GM19452 (cell line): Measurements from ENCODE around the gene SH3BP5.
A peak's percentile ranks its signal among the peaks of the same experiment; 100 is the strongest.

Experiments used
- ATAC-seq: cut with Tn5 transposase; IDR thresholded peaks from one replicate; pipeline ENCODE4 v1.9.1; 2021; ENCODE audit not compliant: unreplicated experiment

Gene SH3BP5

DNA sequence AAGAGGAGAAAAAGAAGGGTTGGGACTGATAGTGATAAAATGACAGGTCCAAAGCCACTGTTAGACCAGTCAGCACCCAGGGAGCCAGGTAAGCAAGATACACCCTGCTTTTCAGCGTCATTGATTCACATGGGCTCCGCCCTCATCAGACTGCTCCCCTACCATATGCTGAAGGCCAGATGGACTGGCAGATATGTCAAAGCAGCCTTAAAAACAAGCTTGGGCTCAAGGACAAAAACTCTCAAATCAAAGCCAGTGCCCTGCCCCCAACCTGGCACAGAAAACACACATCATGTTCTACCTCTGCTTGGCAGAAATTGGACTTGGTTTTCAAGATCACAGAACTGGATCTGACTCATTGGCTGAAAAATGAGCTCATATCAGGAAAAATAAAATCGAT lies 33.4 kb downstream of the SH3BP5 start:
- no peak for ATAC-seq

DNA sequence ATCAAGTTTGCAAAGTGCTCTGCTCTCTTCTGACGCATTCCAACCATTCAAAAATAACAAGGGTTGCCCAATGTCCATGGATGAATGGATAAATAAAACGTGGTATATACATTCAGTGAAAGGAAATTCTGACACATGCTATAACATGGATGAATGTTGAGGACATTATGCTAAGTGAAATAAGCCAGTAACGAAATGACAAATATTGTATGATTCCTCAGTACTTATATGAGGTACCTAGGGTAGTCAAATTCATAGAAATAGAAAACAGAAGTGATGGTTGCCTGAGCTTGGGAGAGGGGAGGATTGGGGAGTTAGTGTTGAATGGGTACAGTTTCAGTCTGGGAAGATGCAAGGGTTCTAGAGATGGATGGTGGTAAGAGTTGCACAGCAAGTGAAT lies 33.9 kb downstream of the SH3BP5 start:
- no peak for ATAC-seq

DNA sequence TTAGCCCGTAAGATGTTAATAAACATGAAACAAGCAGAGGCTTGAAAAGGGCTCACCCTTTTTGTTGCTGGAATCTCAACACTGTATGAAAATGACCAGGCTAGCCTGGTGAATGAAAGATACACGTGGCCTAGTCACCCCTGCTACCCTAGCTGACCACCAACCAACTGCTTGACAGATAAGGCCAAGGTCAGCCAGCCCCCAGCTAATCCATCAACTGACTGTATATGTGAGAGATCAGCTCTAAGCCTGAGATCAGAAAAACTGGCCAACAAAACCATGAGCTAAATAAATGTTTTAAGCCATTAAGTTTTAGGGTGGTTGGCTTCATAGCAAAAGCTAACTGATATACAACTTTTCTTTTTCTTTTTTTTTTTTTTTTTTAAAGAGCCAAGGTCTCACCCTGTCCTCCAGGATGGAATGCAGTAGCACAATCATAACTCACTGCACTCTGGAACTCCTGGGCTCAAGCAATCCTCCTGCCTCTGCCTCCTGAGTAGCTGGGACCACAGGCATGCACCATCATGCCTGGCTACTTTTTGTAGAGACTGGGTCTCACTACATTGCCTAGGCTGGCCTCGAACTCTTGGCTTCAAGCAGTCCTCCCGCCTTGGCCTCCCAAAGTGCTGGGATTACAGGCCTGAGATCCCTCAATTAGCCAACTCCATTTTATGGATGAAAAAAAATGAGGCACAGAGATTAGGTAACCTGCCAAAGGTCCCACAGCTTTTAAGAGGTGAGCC lies 34.6 kb downstream of the SH3BP5 start:
- ATAC-seq = no peak

DNA sequence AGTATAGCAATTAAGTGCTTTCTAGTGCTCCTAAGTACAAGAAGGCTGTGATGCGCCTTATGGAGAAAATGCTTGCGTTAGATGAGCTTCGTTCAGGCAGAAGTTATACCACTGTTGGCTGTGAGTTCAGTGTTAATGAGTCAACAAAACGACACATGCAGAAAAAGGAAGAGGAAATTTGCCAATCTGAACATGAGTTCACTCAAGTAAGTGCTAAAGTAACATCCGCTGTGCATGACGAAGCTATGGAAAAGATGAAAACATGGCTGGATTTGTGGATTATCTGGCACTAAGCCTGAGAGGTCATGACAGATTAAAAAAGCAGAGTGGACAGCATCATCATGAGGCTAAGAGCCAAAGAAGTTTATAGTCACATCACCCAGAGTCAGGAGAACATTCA lies 36.9 kb downstream of the SH3BP5 start:
- no peak for ATAC-seq

DNA sequence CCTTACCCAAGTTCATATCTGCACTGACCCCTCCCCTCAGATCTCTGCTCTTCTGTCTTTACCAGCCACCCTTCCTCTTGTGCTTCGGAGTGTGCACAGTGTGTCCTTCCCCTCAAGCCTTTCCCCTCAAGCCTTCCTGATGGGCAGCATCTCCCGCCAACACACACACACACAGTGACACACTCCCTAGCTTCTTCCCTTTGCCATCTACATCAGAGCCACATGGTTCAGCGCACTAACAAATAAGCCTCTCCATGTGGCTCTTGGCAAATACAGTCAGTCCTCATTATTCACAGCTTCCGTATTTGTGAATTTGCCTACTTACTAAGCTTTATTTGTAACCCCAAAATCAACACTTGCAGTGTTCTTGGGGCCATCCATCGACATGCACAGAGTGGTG lies 37.5 kb downstream of the SH3BP5 start:
- no peak for ATAC-seq

DNA sequence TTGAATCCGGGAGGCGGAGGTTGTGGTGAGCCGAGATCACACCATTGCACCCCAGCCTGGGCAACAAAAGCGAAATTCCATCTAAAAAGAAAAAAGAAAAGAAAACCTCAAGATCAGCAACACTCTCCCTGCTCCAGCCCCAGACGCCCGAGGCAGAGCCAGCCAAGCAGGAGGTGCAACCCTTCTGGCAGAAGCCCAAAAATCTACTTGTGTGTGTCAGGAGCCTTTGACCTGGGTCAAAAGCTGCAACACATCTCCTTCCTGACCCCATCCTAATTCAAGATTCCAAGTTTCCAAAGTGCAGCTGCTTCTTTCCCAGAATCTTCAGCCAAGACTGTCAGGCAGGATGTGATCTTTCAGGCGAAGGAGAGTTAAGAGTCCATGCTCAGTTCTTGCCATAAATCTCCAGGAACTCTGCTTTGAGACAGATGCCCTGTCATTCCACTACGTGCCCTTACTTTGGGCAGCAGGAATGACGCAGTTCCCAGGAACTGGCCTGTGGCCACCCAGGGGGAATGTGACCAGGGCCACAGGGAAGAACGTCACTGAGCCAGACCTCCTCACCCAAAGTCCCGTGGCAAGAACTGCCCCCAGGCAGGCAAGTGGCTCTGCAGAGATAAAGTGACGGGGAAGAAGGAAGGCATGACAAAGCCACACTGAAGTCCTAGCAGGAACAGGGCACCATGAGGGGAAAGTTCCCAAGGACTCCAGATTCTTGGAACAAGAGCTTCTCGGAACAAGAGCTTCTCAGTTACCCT lies 39.4 kb downstream of the SH3BP5 start:
- no peak for ATAC-seq

DNA sequence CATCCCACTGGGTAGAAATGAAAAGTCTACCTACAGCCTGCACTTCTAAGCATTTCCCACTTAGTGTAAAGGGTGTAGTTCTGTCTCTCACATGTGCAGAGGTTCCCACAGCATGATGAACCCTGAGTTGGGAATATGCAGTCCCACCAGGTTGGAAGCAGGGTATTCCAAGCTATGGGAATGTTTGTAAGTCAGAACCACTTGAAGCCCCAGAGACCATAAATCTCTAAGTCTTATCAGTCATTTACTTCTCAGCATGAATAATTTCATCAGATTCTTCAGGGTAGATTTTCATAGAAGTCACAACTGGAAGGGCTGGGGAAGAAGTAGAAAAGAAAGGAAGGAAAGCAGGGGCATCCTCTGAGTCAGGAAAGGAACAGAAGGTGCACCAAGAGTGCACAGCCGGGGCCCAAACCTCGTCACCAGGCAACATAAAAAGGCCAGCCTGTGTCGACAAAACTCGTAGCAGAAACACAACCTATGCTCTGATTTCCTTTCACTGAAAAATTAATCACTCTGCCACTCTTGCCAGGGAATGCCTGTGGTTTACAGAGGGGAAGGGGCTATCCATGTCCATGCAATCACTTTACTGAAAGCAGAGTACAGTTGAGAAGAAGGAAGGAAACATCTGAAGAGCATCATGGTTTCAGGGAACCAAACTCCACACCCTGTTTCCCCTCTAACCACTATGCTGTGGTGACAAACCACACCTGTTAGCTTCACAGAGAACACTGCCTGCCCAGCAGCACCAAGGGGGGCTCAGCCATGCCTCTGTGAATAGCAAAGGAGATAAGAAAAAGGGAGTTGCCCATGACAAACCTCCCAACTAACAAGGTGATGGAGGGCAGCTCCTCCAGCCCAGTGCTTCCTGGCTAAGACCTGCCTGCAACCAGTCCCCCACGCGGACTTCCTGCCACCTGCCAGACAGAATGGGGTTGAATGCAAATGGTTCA lies 40.5 kb downstream of the SH3BP5 start:
- peak; percentile 92 for ATAC-seq

DNA sequence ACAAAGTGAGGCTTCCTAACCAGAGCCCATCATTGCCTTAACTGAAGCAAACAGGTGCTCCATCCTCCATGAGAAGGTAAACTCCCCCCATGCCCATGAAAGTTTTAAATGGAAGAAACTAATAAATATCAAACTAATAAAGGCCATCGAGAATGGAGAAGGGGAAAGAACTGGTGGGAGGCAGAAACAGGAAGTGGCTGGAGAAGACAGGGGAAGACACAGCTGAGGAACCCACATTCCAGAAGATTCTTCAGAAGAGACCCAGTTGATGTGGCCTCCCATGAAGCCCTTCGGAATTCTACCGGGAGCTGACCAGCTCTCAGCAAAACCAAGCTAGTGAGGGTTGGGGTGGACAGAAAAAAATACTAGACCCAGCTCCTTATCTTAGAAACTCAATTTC lies 41.6 kb downstream of the SH3BP5 start:
- ATAC-seq = no peak

DNA sequence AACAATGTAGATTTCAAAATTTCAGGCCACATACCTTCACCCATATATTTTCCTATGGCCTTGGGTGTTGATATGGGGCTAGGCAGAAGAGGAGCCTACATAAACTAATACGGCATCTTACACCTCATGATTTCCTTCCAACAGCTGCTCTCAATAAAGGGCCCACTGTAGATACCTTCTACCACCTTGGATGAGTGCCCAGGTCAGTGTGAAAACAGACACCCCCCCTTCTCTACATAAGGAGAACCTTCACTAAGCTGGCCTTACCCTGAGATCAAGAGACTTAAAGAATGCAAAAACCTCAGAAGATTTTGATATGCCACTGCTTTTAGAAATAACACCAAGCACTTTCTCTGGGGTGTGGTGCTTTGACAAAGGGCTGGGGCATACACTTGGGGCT lies 42.7 kb downstream of the SH3BP5 start:
- no peak for ATAC-seq

DNA sequence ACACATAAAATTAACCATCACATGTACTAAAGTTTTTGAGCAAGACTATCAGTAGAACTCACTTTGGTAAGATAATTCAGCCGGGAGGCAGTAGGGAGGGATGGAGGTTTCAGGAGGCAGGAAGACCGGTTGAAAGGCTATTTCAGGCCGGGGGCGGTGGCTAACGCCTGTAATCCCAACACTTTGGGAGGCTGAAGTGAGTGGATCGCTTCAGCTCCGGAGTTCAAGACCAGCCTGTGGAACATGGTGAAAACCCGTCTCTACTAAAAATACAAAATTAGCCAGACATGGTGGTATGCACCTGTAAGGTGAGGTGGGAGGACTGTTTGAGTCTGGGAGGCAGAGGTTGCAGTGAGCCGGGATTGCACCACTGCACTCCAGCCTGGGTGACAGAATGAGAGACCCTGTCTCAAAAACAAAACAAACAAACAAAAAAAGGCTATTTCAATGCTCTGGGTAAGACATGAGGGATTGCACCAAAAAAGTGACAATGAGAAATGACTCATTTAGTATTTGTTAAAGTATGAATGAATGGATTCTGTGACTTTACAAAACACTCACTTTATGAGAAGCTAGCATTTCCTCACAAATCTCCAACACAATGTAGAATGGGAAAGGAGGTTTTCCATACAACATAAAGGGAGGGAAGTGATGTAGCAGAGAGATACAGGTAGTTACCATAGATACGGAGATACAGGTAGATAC lies 43.9 kb downstream of the SH3BP5 start:
- no peak for ATAC-seq

DNA sequence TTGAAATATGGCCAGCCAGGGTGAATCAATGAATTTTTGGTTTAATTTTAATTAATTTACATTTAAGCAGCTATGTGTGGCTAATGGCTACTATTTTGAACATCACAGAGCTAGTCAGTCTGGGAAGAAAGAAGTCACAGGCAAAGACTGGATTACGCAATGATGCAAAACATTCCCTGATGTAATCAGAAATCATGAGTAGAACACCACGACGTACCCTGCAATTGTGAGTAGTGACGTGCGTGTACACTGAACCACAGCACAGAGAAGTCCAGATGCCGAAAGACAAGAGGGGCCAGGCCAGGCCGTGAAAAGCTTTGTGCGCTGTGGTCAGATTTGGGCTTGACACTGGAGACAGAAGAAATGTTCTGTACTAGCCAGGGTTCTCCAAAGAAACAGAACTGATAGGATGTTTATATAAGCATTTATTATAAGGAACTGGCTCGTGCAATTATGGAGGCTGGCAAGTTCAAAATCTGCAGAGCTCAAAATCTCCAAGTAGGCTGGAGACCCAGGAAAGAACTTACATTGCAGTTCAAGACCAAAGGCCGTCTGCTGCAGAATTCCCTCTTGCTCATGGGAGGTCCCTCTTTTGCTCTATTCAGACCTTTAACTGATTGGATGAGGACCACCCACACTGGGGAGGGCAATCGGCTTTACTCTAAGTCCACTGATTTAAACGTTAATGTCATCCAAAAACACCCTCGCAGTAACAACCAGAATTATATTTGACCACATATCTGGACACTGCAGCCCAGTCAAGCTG lies 44.6 kb downstream of the SH3BP5 start:
- no peak for ATAC-seq

DNA sequence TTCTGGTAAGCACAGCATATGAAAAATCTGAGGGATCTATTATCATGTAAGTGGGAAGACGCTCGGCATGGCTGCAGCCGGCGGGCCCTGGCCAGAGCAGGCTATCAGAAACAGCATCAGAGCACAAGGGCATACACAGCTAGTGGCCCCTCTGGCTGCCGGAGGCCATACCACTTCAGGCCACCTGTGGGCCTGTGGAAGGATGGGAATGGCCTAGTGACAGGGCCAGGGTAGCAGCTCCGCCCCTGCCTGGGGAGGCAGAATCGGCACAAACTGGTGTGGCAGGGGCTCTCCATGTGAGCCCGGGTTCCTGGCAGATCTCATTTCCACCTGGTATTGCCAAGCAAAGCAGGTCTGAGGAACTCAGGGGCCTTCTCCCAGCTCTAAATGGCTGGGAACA lies 46.4 kb downstream of the SH3BP5 start:
- no peak for ATAC-seq

DNA sequence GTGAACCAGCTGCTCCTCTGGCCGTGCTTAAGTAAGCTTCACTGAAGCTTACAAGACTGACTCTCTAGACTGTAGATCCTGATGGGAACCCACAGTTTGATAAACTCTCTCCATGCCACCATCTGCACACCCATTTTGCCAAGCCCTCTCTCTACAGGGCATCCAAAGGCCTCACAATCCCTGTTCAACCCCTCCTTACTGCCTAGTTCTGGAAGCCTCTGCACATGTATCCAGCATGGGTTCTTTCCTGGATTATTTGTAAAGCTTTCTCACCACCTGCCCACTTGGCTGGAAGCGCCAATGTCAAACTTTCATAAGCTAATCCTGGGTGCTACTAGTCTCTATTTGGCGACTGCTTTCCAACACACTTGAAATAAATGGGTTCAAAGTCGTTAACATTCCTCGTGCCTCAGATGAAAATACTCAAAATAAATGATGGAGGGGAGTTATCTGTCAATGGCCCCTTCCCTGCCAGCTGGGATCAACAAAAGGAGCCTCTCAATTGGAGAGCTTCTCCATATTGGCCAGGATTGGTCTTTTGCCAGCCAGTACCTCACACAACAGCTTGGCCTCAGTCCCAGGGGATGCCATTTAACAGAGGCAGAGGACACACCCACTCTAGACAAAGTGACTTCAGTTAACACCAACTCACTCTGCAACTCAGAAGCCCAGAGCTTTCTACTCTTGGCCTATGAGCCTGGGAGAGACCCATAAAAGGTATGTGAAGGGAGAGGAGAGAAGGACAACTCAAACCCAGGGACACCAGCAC lies 48.1 kb downstream of the SH3BP5 start:
- ATAC-seq = no peak

DNA sequence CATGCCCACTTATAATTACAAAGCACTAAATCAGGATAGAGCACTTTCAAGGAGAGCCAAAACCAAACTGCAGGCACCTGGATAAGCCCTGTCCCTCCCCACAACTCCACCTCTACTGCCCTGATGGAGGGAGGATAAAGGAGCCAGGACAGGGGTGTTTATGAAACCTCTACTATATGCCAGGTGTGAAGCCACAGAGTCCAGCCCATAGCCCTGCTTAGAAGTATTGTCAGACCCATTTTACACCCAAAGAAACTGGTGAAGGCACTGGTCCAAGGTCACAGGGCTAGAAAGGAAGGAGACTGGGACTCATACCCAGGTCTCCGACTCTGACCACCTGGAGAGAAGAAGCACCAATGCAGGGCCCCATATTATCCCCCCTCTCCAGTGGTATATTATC lies 48.7 kb downstream of the SH3BP5 start:
- no peak for ATAC-seq

DNA sequence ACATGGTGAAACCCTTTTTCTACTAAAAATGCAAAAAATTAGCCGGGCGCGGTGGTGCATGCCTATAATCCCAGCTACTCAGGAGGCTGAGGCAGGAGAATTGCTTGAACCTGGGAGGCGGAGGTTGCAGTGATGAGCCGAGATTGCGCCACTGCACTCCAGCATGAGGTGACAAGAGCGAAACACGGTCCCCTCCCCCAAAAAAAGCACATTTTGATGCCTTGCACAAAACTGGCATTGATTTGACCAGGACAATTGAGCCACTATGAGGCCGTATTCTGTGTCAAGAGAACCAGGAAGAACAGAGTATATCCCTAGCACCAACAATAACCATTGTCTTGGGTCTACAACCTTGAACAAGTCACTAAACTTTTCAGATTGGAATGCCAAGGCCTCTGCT lies 50.6 kb downstream of the SH3BP5 start:
- no peak for ATAC-seq

DNA sequence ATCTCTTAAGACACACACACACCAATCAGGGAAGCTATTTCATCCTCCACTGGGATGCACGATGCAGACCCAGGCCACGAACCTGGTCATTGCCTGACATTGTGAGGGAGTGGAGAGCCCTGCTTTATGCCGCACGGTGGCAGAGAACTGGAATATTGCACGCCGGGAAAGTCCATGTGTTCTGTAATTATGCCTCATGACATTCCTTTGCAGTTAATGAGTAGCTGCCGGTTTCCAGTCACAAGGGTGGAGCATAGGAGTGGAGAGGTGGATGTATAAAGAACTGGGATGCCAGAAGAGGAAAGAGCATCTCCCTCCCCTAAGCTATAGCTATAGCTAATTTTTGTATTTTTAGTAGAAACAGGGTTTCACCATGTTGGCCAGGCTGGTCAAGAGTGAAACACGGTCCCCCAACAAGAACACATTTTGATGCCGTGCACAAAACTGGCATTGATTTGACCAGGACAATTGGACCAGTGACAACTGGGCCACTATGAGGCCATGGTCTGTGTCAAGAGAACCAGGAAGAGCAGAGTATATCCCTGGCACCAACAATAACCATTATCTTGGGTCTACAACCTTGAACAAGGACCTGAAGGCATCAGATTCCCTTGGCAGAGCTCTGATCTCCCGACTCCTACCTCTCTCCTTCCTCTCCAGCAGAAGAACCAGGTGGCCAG lies 51.4 kb downstream of the SH3BP5 start:
- ATAC-seq = no peak

DNA sequence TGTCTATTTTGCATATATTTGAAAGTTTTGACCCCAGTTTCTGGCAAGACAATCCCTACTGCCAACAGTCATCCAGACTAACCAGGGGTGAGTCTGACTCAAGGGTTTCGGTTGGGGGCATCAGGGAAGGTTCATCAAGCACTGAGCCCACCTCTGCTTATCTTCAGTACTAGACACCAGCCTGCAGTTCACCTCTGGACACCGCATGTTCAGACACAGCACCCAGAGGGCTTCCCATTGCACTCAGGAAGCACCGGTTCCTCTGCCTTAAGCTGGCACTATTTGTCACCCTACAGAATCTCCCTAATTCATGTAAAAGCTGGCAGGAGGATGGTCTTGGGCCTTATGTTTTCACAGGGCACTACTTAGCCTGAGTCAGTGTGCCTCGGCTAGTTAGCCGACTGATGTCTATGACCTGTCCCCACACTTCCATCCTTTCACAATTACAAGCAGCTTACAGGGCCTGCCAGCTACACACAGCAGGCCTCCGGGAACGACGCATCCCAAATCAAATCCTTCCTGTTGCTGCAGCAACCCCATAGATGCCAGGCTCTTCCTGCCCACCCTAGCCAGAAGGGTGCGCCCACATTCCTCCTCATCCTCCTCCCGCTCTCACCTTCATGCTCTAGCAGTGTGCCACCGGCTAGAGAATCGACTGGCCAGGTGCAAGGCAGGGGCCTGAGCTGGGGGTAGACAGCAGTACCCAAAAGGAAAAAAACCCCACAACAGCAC lies 52.5 kb downstream of the SH3BP5 start:
- ATAC-seq = no peak

DNA sequence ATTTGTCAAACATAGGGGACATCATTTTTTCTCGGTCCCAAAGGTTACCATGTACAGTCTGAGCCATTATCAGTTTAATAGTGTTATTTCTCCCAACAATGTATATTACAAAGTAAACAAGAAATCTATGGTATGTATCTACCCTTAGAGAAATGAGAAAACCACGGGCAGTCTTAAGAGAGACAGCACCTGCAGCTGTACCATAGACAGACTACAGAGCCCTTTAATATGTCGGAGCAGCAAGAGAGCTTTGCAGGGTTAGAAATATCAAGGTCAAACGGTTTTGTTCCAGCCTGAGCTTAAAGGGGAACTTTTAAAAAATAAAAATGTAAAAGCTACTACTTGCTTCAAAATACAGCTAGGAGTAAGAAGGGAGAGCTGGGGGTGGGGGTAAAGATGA lies 53.2 kb downstream of the SH3BP5 start:
- no peak for ATAC-seq
